ENCODE measurements around the gene IGFBP4.

GRCh38 chr17:40495140-40495539 is 51.9 kb downstream of the IGFBP4 start:
- TF ChIP-seq POLR2A (IDR thresholded peaks at IDR 0.05) (no peak), EP300 (IDR thresholded peaks at IDR 0.05) (no peak), POLR2AphosphoS5 (IDR thresholded peaks at IDR 0.05) (no peak)
- TF ChIP-seq, protein P1, sequence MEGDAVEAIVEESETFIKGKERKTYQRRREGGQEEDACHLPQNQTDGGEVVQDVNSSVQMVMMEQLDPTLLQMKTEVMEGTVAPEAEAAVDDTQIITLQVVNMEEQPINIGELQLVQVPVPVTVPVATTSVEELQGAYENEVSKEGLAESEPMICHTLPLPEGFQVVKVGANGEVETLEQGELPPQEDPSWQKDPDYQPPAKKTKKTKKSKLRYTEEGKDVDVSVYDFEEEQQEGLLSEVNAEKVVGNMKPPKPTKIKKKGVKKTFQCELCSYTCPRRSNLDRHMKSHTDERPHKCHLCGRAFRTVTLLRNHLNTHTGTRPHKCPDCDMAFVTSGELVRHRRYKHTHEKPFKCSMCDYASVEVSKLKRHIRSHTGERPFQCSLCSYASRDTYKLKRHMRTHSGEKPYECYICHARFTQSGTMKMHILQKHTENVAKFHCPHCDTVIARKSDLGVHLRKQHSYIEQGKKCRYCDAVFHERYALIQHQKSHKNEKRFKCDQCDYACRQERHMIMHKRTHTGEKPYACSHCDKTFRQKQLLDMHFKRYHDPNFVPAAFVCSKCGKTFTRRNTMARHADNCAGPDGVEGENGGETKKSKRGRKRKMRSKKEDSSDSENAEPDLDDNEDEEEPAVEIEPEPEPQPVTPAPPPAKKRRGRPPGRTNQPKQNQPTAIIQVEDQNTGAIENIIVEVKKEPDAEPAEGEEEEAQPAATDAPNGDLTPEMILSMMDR (IDR thresholded peaks at IDR 0.05), result no peak

All from sigmoid colon (tissue), 4 donors.